ENCODE data around the gene ZKSCAN1.

ZKSCAN1 gene

GRCh38 chr7:100087055-100087750, 71.8 kb downstream of the ZKSCAN1 start:
- no peak for DNase-seq (ENCODE audit: low spot score in 2 of 2)
- H3K27me3 ChIP-seq (ENCODE audit: low read depth), result no peaks in the 10 kb centered on the region
- no peak overlapping the region for H3K4me3 ChIP-seq
- no peaks in the 10 kb centered on the region for H3K9me3 ChIP-seq
- in situ Hi-C loops (cut with MboI; ENCODE audit: low sequenced_read_pairs), result no loop called here
- H3K4me1 ChIP-seq, result peaks cover 10% of the 10 kb centered on the region
- H3K36me3 ChIP-seq (replicated peaks), result peaks cover 19% of the 10 kb centered on the region

GRCh38 chr7:100088095-100088620, 72.8 kb downstream of the ZKSCAN1 start:
- no peak for DNase-seq (ENCODE audit: low spot score in 2 of 2)
- in situ Hi-C loops (cut with MboI; ENCODE audit: low sequenced_read_pairs), result no loop called here
- Histone ChIP-seq H3K4me3 (peak overlapping the region; percentile 83), H3K4me1 (peaks cover 5% of the 10 kb centered on the region), H3K36me3 (replicated peaks) (peaks cover 29% of the 10 kb centered on the region), H3K9me3 (no peaks in the 10 kb centered on the region), H3K27me3 (ENCODE audit: low read depth) (no peaks in the 10 kb centered on the region)

- no peaks in the 10 kb centered on the region for H3K9me3 ChIP-seq
- H3K27me3 ChIP-seq (ENCODE audit: low read depth), result no peaks in the 10 kb centered on the region
- in situ Hi-C loops (cut with MboI; ENCODE audit: low sequenced_read_pairs), result no loop called here
- H3K4me3 ChIP-seq, result peak within 1 kb of the TSS; percentile 83
- peak; percentile 53 to 89 for DNase-seq (ENCODE audit: low spot score in 2 of 2)
- H3K36me3 ChIP-seq (replicated peaks), result peaks cover 36% of the 10 kb centered on the region
- peaks cover 5% of the 10 kb centered on the region for H3K4me1 ChIP-seq
Observed at GRCh38 chr7:100088621-100089457, 73.4 kb downstream of the ZKSCAN1 start, which contains the start of gene COPS6. Gene COPS6 (plus strand): TSS chr7:100088969. CDS start chr7:100088991, 22 bp downstream.

- Histone ChIP-seq H3K4me3 (peak overlapping the region; percentile 83), H3K9me3 (no peaks in the 10 kb centered on the region), H3K36me3 (replicated peaks) (peaks cover 43% of the 10 kb centered on the region), H3K27me3 (ENCODE audit: low read depth) (no peaks in the 10 kb centered on the region), H3K4me1 (peaks cover 5% of the 10 kb centered on the region)
- no peak for DNase-seq (ENCODE audit: low spot score in 2 of 2)
- in situ Hi-C loops (cut with MboI; ENCODE audit: low sequenced_read_pairs), result no loop called here
Observed at GRCh38 chr7:100089458-100090196, 74.2 kb downstream of the ZKSCAN1 start.

- DNase-seq (ENCODE audit: low spot score in 2 of 2), result no peak
- no peak overlapping the region for H3K4me3 ChIP-seq
- H3K36me3 ChIP-seq (replicated peaks), result peaks cover 55% of the 10 kb centered on the region
Observed at GRCh38 chr7:100090527-100091410, 75.4 kb downstream of the ZKSCAN1 start.

More at GRCh38 chr7:100090527-100091410, 75.4 kb downstream of the ZKSCAN1 start:
- Histone ChIP-seq H3K9me3 (no peaks in the 10 kb centered on the region), H3K27me3 (ENCODE audit: low read depth) (no peaks in the 10 kb centered on the region), H3K4me1 (peaks cover 5% of the 10 kb centered on the region)
- in situ Hi-C loops (cut with MboI; ENCODE audit: low sequenced_read_pairs), result no loop called here
